SKM-1 treated with dmso at 0.1 percent for 144 hours (cell line): Measurements from ENCODE around the gene FBXL5.

ENCODE experiments used
- DNase-seq: peaks from one replicate; lab custom pipeline; 2025; ENCODE audit not compliant: unreplicated experiment; lab: John Stamatoyannopoulos, UW

The FBXL5 gene

GRCh38 chr4:15676899-15677298 is 21.7 kb upstream of the FBXL5 start:
- DNase-seq: no peak

GRCh38 chr4:15676039-15676438 is 20.9 kb upstream of the FBXL5 start:
- no peak for DNase-seq

GRCh38 chr4:15675356-15675755 is 20.2 kb upstream of the FBXL5 start:
- no peak for DNase-seq

- DNase-seq: no peak
Observed at GRCh38 chr4:15674926-15675325, 19.8 kb upstream of the FBXL5 start.

- no peak for DNase-seq
Observed at GRCh38 chr4:15674046-15674445, 18.9 kb upstream of the FBXL5 start.

- DNase-seq: no peak
Observed at GRCh38 chr4:15673337-15673736, 18.2 kb upstream of the FBXL5 start.

- DNase-seq: no peak
Observed at GRCh38 chr4:15672101-15672500, 16.9 kb upstream of the FBXL5 start.

GRCh38 chr4:15670576-15670975 is 15.4 kb upstream of the FBXL5 start:
- no peak for DNase-seq

GRCh38 chr4:15668566-15669435 is 13.6 kb upstream of the FBXL5 start:
- DNase-seq: no peak

- no peak for DNase-seq
Observed at GRCh38 chr4:15667006-15667405, 11.8 kb upstream of the FBXL5 start.

- DNase-seq: peak; percentile 88
Observed at GRCh38 chr4:15665753-15666365, 10.7 kb upstream of the FBXL5 start.

GRCh38 chr4:15659768-15660570 is 4.8 kb upstream of the FBXL5 start:
- DNase-seq: peak; percentile 92

GRCh38 chr4:15658781-15659180 is 3.6 kb upstream of the FBXL5 start:
- DNase-seq: no peak

GRCh38 chr4:15658136-15658770 is 3.1 kb upstream of the FBXL5 start:
- no peak for DNase-seq

- DNase-seq: no peak
Observed at GRCh38 chr4:15657366-15657765, 2.2 kb upstream of the FBXL5 start.

- no peak for DNase-seq
Observed at GRCh38 chr4:15656038-15656470, 897 bp upstream of the FBXL5 start.

- DNase-seq: no peak
Observed at GRCh38 chr4:15654593-15655222, 449 bp downstream of the FBXL5 start.

- peak; percentile 18 for DNase-seq
Observed at GRCh38 chr4:15653864-15654592, 1.1 kb downstream of the FBXL5 start.

- no peak for DNase-seq
Observed at GRCh38 chr4:15653420-15653819, 1.7 kb downstream of the FBXL5 start.

GRCh38 chr4:15652841-15653240 is 2.3 kb downstream of the FBXL5 start:
- no peak for DNase-seq
